ENCODE measurements around the gene SORCS2.

The SORCS2 gene

GRCh38 chr4:7192252-7193029 lies at the start of gene SORCS2:
Gene SORCS2 (plus strand): TSS chr4:7192538.
- DNase-seq (ENCODE audit: low read depth): no peak

DNA sequence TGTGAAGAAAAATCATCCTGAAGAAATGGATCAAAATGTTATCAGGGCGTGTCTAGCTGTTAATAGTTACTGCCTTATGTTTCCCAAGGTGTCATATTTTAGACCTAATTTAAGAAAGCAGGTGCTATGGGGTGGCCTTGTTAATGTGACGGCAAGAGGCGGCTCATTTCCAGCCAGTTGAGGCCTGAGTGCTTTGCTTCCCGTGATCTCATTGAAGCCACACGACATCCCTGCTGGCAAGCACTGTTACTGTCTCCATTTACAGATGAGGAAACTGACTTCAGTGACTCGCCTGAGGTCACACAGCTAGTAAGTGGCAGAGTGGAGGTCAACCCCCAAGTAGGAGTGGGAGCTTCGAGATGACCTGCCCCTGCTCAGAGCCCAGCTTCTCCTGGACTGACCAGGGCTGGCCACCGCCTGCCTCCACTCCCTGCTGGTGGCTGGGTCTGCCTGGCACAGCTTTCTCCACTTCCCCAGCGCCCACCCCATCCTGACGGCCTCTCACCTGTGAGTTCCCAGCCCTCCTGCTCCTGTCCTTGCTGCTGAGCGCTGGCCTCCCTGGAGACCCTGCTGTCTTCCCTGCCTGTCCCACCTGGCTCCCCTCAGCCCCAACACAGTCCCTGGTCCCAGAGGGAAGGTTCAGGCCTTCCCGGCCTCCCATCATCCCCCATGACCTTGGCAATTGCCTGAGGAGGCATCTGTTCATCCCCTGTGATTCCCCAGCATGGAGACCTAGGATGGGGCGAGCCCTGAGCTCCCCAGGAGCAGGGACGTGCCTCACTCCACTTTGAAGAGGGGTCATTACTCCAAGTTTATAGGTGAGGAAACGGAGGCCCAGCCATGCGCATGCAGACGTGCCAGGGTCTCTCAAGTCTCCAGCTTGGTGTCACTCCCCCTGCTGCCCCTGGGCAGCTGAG lies 47.7 kb upstream of the SORCS2 start:
- DNase-seq (ENCODE audit: low read depth): no peak

- DNase-seq (ENCODE audit: low read depth): no peak
Observed at GRCh38 chr4:7145291-7145934, 46.9 kb upstream of the SORCS2 start.

GRCh38 chr4:7146059-7146785 lies 46.1 kb upstream of the SORCS2 start:
- DNase-seq (ENCODE audit: low read depth): no peak

- DNase-seq (ENCODE audit: low read depth): no peak
Observed at GRCh38 chr4:7146786-7147115, 45.6 kb upstream of the SORCS2 start.

DNA sequence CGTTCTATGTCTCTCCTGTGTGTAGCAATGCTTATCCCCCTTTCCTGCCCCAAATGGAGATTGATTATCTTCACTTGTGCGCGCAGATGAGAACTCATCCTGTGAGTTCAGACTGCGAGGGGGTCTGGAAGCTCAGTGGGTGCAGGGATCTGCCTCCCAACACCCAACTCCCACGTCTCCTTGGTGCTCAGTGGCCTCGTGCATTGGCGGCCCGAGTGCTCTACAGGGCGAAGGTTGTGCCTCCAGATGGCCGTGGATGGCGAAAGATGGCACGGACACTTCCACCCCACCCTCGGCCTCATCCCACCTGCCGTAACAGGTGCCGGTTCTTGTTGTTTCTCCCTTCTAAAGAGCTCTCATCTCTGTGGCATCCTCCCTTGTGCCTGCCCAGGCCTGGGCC lies 45.1 kb upstream of the SORCS2 start:
- DNase-seq (ENCODE audit: low read depth): no peak

- DNase-seq (ENCODE audit: low read depth): no peak
Observed at GRCh38 chr4:7147661-7148310, 44.6 kb upstream of the SORCS2 start.

- no peak for DNase-seq (ENCODE audit: low read depth)
Observed at GRCh38 chr4:7148337-7148736, 44.0 kb upstream of the SORCS2 start.

- no peak for DNase-seq (ENCODE audit: low read depth)
Observed at GRCh38 chr4:7150036-7150635, 42.2 kb upstream of the SORCS2 start.

DNA sequence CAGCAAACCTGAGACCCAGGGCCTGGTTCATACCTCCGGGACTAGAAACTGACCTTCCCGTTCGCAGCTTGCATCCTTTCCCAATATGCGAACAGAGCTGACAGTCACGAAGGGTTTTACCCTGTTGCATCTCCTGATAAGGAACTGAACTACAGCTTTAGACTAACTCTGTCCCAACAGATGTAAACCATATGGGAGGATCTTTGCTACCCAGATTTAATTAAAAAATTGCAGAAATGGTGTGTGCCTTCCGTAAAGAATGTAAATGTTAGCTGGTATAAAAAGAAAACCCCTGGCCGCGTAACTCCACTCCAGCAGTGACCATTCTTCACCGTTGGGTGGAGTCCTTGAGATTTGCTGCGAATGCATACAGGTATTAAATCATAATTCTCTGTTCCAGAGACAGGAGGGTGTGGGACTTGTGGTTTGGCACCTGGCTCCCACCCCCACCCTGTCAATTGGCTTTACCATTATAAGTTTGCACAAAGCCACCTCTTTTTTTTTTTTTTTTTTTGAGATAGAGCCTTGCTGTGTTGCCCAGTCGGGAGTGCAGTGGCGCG lies 40.6 kb upstream of the SORCS2 start:
- DNase-seq (ENCODE audit: low read depth): no peak

DNA sequence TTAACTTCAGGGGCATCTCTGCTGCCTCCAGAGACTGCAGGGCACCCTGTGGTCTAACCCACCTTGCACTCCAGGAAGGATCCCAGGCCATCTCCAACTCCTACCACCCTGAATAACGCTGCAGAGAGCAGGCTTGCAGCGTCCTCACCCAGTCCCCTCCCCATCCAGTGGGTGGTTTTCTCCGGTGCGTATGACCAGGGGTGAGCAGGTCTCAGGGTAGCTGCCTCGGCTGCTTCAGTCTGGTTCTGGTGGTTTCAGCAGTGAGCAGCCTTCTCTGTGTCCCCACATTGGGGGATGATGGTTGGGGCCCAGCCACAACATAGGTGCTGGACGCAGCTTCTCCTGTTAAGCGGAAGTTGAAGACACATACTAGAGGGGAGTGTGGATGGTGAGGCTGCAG lies 38.6 kb upstream of the SORCS2 start:
- DNase-seq (ENCODE audit: low read depth): no peak

GRCh38 chr4:7154351-7154981 lies 37.9 kb upstream of the SORCS2 start:
- DNase-seq (ENCODE audit: low read depth): no peak

- DNase-seq (ENCODE audit: low read depth): no peak
Observed at GRCh38 chr4:7155590-7156071, 36.7 kb upstream of the SORCS2 start.

DNA sequence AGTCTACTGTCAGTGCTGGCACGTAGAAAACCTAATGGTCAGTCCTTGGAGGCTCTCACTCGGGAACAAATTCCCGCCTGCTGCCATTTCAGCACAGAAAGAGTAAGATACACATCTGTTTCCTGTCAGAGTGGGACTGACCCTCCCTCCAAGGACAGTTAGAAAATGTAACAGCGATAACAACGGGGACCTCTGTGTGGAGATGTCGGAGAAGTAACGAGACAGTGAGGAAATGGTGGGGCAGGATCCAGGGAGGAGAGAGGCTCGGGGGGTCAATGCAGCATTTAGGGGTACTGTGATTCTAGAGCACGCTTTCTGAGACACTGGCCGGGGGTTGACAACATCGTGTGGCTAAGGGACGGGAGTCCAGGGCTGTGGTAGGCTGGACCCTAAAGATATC lies 36.0 kb upstream of the SORCS2 start:
- DNase-seq (ENCODE audit: low read depth): no peak

GRCh38 chr4:7156761-7157488 lies 35.4 kb upstream of the SORCS2 start:
- no peak for DNase-seq (ENCODE audit: low read depth)

- no peak for DNase-seq (ENCODE audit: low read depth)
Observed at GRCh38 chr4:7157666-7158065, 34.7 kb upstream of the SORCS2 start.

GRCh38 chr4:7158081-7158750 lies 34.1 kb upstream of the SORCS2 start:
- DNase-seq (ENCODE audit: low read depth): no peak

GRCh38 chr4:7158991-7159390 lies 33.3 kb upstream of the SORCS2 start:
- no peak for DNase-seq (ENCODE audit: low read depth)

GRCh38 chr4:7159923-7160322 lies 32.4 kb upstream of the SORCS2 start:
- no peak for DNase-seq (ENCODE audit: low read depth)

All from GM04504 (cell line).